HG03439 (cell line): Measurements from ENCODE around the gene HVCN1.
A peak's percentile ranks its signal among the peaks of the same experiment; 100 is the strongest.

Experiments used
- ATAC-seq: cut with Tn5 transposase; IDR thresholded peaks from one replicate; pipeline ENCODE4 v1.9.1; 2021; ENCODE audit warnings: mild to moderate bottlenecking, moderate library complexity; ENCODE audit not compliant: unreplicated experiment

The HVCN1 gene

GRCh38 chr12:110699591-110700445, 10.9 kb upstream of the HVCN1 start:
- ATAC-seq: no peak

- ATAC-seq: peak; percentile 77
Measured at GRCh38 chr12:110698171-110698902, 9.4 kb upstream of the HVCN1 start.

- ATAC-seq: no peak
Measured at GRCh38 chr12:110697236-110697635, 8.3 kb upstream of the HVCN1 start.

- ATAC-seq: no peak
Measured at GRCh38 chr12:110696283-110696682, 7.4 kb upstream of the HVCN1 start.

GRCh38 chr12:110694330-110694901, 5.5 kb upstream of the HVCN1 start:
- ATAC-seq: no peak

GRCh38 chr12:110693731-110694130, 4.8 kb upstream of the HVCN1 start:
- ATAC-seq: no peak

- no peak for ATAC-seq
Measured at GRCh38 chr12:110690127-110690430, 1.2 kb upstream of the HVCN1 start.

GRCh38 chr12:110689281-110690126, 589 bp upstream of the HVCN1 start:
- ATAC-seq: peak; percentile 40

- ATAC-seq: no peak
Measured at GRCh38 chr12:110687396-110688169, 1.3 kb downstream of the HVCN1 start.

- no peak for ATAC-seq
Measured at GRCh38 chr12:110686294-110686903, 2.5 kb downstream of the HVCN1 start.

- no peak for ATAC-seq
Measured at GRCh38 chr12:110684312-110684836, 4.5 kb downstream of the HVCN1 start.

- no peak for ATAC-seq
Measured at GRCh38 chr12:110683888-110684287, 5.0 kb downstream of the HVCN1 start.

GRCh38 chr12:110680032-110680431, 8.9 kb downstream of the HVCN1 start:
- ATAC-seq: no peak

GRCh38 chr12:110679201-110679600, 9.7 kb downstream of the HVCN1 start:
- ATAC-seq: no peak

GRCh38 chr12:110677982-110678381, 10.9 kb downstream of the HVCN1 start:
- peak; percentile 10 for ATAC-seq

- peak; percentile 58 for ATAC-seq
Measured at GRCh38 chr12:110677206-110677911, 11.6 kb downstream of the HVCN1 start.

GRCh38 chr12:110676171-110676570, 12.7 kb downstream of the HVCN1 start:
- no peak for ATAC-seq

- peak; percentile 58 for ATAC-seq
Measured at GRCh38 chr12:110670161-110670701, 18.7 kb downstream of the HVCN1 start.

- peak; percentile 30 for ATAC-seq
Measured at GRCh38 chr12:110669193-110669502, 19.8 kb downstream of the HVCN1 start.
